OCI-LY3 (cell line): ENCODE measurements around the gene IL17REL.

Experiments used
- H2AFZ ChIP-seq: fragments of 200-600, 300-600 bp; shearing (Covaris generic); 2 replicates; pipeline ENCODE4 v1.6.0; 2014; ENCODE audit warnings: antibody characterized with exemption, low read depth, low read length
- H3K27ac ChIP-seq: fragments of 200-600, 300-600 bp; sonication (generic); 2 replicates; pipeline ENCODE4 v1.5.1; 2014; ENCODE audit warnings: mild to moderate bottlenecking, low read length, moderate library complexity, mixed read lengths
- H3K27me3 ChIP-seq: fragments of 200-600, 300-600 bp; sonication (generic); 2 replicates; pipeline ENCODE4 v1.6.1; 2014; ENCODE audit warnings: low read depth, low read length, mixed read lengths
- H3K36me3 ChIP-seq: fragments of 200-600, 300-600 bp; sonication (generic); replicated peaks from 2 replicates; pipeline ENCODE3; 2014; ENCODE audit warnings: low read depth, low read length, mixed read lengths
- H3K4me1 ChIP-seq: fragments of 300-600, 200-600 bp; sonication (generic); 2 replicates; pipeline ENCODE4 v1.6.1; 2014; ENCODE audit warnings: low read length, mixed read lengths
- H3K4me2 ChIP-seq: fragments of 200-600, 300-600 bp; sonication (generic); 2 replicates; pipeline ENCODE4 v1.6.1; 2014; ENCODE audit warnings: low read length, mixed read lengths
- H3K4me3 ChIP-seq: fragments of 300-600, 200-600 bp; sonication (generic); 2 replicates; pipeline ENCODE4 v1.5.1; 2014; ENCODE audit warnings: antibody characterized with exemption, mild to moderate bottlenecking, low read length, moderate library complexity
- H3K79me2 ChIP-seq: fragments of 300-600, 200-600 bp; shearing (Covaris generic); 2 replicates; pipeline ENCODE4 v1.6.1; 2014; ENCODE audit warnings: mild to moderate bottlenecking, low read length, mixed read lengths
- H3K9ac ChIP-seq: fragments of 300-600, 200-600 bp; shearing (Covaris generic); 2 replicates; pipeline ENCODE4 v1.6.0; 2014; ENCODE audit warnings: mild to moderate bottlenecking, low read length, moderate library complexity
- H3K9me3 ChIP-seq: fragments of 200-600, 300-600 bp; shearing (Covaris generic); 2 replicates; pipeline ENCODE4 v1.6.1; 2014; ENCODE audit warnings: low read length, mixed read lengths; ENCODE audit not compliant: insufficient read depth
- H4K20me1 ChIP-seq: fragments of 200-600, 300-600 bp; sonication (generic); 2 replicates; pipeline ENCODE4 v1.6.1; 2016; ENCODE audit warnings: low read length, mixed read lengths; ENCODE audit not compliant: insufficient read depth
- CTCF ChIP-seq: fragments of 200-600, 300-600 bp; sonication (generic); IDR thresholded peaks from 2 replicates; pipeline ENCODE4 v1.5.1; 2014; ENCODE audit warnings: antibody characterized with exemption, low read length, low read depth
- EZH2phosphoT487 ChIP-seq: fragments of 200-600 bp; shearing (Covaris generic); IDR thresholded peaks from 2 replicates; pipeline ENCODE4 v1.6.1; 2018; ENCODE audit warnings: antibody characterized with exemption, mixed run types, low read depth

The IL17REL gene

GRCh38 chr22:50058061-50058905 is 45.7 kb upstream of the IL17REL start, which contains the start of gene TTLL8:
Gene TTLL8, minus strand, starts transcription at chr22:50058298.
- H3K9ac ChIP-seq: no peak within 1 kb of the TSS
- no peak within 1 kb of the TSS for H3K4me2 ChIP-seq
- no peaks in the 10 kb centered on the region for H3K9me3 ChIP-seq
- no peak within 1 kb of the TSS for H3K27ac ChIP-seq
- H3K79me2 ChIP-seq: no peaks in the 10 kb centered on the region
- H3K4me1 ChIP-seq: no peaks in the 10 kb centered on the region
- H3K36me3 ChIP-seq: no peaks in the 10 kb centered on the region
- H3K4me3 ChIP-seq: no peak within 1 kb of the TSS
- no peaks in the 10 kb centered on the region for H4K20me1 ChIP-seq
- H2AFZ ChIP-seq: no peak within 1 kb of the TSS
- no peaks in the 10 kb centered on the region for H3K27me3 ChIP-seq
- TF ChIP-seq CTCF (no peak), EZH2phosphoT487 (no peak)

GRCh38 chr22:50057278-50058060 is 44.9 kb upstream of the IL17REL start:
- Histone ChIP-seq H4K20me1 (no peaks in the 10 kb centered on the region), H3K4me3 (no peak overlapping the region), H3K9me3 (no peaks in the 10 kb centered on the region), H3K27ac (no peak overlapping the region), H3K9ac (no peak overlapping the region), H3K36me3 (no peaks in the 10 kb centered on the region), H3K27me3 (no peaks in the 10 kb centered on the region), H3K4me1 (no peaks in the 10 kb centered on the region), H2AFZ (no peak overlapping the region), H3K79me2 (no peaks in the 10 kb centered on the region), H3K4me2 (no peak overlapping the region)
- TF ChIP-seq CTCF (no peak), EZH2phosphoT487 (no peak)

DNA sequence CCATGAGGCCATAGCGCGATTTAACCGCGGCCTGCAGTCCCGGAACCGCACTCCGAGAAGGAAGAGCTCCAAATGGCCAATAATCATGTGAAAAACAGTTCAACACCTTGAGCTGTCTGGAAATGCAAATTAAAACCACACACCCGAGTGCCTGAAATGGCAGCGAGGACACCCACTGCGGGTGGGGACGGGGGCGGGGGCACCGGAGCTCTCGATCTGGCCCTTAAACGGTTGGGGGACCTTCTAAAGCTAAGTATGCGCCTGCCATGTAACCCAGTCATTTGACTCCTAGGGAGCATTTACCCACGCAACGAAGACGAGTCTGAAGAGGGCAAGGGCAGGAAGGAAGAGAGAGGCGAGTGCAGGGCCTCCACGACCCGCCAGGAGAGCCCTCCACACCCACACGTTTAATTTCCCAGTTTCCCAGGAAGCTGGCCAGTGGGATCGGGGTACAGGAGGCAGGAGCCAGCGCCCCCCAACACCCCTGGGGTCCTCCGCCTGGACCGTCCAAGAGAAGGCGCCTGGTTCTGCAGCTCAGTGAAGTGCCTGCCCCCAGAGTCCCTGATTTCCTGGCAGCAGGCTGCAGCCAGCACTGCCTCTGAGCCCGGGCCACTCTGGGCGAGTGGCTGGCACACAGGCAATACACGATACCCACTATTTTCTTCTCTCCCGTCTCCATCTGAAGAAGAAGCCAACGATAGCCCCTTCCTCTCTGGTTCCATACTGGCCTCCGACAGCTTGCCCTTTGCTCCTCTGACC is 43.8 kb upstream of the IL17REL start:
- Histone ChIP-seq H2AFZ (no peak overlapping the region), H3K27me3 (no peaks in the 10 kb centered on the region), H3K4me2 (no peak overlapping the region), H3K27ac (no peak overlapping the region), H3K36me3 (no peaks in the 10 kb centered on the region), H3K9ac (no peak overlapping the region), H3K4me3 (no peak overlapping the region), H3K4me1 (no peaks in the 10 kb centered on the region), H4K20me1 (no peaks in the 10 kb centered on the region), H3K79me2 (no peaks in the 10 kb centered on the region), H3K9me3 (no peaks in the 10 kb centered on the region)
- TF ChIP-seq CTCF (no peak), EZH2phosphoT487 (no peak)
